ENCODE measurements around the gene KIF23. TPM values are rescaled to one million over a fixed set of nuclear protein-coding genes. Genes with fewer than 3 reads are reported as not detected.

The KIF23 gene
- total and polyA plus RNA-seq, 2 of the 4 experiments (the other 2 are of a cell fraction), result 37.7 to 56.1 TPM

DNA sequence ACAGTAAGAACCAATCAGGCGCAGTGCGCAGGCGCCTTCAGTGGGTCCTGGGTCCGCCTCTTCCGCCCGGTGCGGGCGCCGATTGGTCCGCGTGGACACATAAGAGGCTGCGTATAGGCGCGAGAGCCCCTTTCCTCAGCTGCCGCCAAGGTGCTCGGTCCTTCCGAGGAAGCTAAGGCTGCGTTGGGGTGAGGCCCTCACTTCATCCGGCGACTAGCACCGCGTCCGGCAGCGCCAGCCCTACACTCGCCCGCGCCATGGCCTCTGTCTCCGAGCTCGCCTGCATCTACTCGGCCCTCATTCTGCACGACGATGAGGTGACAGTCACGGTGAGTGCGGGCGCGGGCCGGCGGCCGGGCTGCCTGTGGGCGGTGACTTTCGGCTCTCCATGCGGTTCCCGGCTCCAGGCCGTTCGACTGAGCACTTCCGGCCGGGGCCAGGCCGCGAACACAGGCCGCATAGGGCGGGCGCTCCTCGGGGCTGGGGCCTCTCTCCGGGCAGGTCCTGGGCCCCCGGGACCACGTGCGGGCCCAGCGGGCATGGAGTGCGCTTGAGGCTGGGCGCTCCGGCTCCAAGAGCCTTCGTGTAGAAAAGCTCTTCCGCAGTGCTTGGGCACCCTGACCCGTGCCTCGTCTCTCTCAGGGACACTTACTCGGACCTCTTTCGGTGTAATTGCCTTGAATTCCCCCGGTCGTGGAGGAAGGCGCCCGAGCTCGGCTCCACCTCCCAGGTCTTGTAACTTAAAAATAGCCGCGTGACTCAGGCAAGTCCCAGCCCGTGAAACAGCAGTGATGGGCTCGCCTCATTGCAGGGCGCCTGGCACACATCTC lies 38.8 kb downstream of the KIF23 start, which contains the start of gene RPLP1 (continued):
- TF ChIP-seq SMC3 (IDR thresholded peaks at IDR 0.05; ENCODE audit: low read depth, low read length), result no peak
- peak; percentile 99 for TF ChIP-seq POLR2A (IDR thresholded peaks at IDR 0.05; ENCODE audit: low read depth, low read length)
- peak; percentile 61 for TF ChIP-seq MXI1 (IDR thresholded peaks at IDR 0.05; ENCODE audit: borderline replicate concordance, low read depth, low read length)

DNA sequence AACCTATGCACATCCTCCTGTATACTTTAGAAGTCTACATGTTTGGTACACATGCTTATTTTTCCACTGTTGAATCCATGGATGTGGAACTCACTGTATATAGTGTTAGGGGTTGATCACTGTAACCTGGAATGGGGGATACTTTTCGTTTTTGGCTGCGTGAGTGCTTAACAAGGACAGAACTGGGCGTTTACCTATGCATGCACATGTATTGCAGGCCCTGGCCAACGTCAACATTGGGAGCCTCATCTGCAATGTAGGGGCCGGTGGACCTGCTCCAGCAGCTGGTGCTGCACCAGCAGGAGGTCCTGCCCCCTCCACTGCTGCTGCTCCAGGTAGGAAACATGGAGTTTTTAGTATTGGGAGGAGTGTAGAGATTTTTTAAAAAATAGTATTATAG lies 40.8 kb downstream of the KIF23 start:
- CTCF ChIA-PET, result no interaction called here
- Histone ChIP-seq H3K4me2 (ENCODE audit: low read depth, low read length) (peak overlapping the region; percentile 43), H3K9me1 (ENCODE audit: insufficient read depth, low read length) (peaks cover 22% of the 10 kb centered on the region), H3K27me3 (ENCODE audit: control insufficient read depth, insufficient read depth, low read length) (no peaks in the 10 kb centered on the region), H4K91ac (ENCODE audit: insufficient read depth, low read depth, low read length) (no peak overlapping the region), H3K27ac (ENCODE audit: insufficient read depth, low read length) (no peak overlapping the region), H4K5ac (ENCODE audit: low read depth, low read length) (no peak overlapping the region), H2AFZ (replicated peaks; ENCODE audit: low read length, poor library complexity) (no peak overlapping the region), H3K18ac (ENCODE audit: low read depth, low read length) (no peak overlapping the region), H3K4me1 (ENCODE audit: control insufficient read depth, insufficient read depth, low read length) (peaks cover 15% of the 10 kb centered on the region), H3K9ac (ENCODE audit: low read depth, low read length) (no peak overlapping the region), H2BK120ac (ENCODE audit: low read depth, low read length) (no peak overlapping the region), H4K20me1 (ENCODE audit: insufficient read depth, low read length) (peaks cover 55% of the 10 kb centered on the region), H3K56ac (ENCODE audit: extremely low read depth, insufficient read depth, low read length) (no peak overlapping the region), H3K9me3 (ENCODE audit: control insufficient read depth, insufficient read depth, low read length) (no peaks in the 10 kb centered on the region), H3K23ac (ENCODE audit: low read depth, low read length) (peak overlapping the region; percentile 65; the same call in 1 of the 2 replicates), H2AK5ac (ENCODE audit: low read depth, low read length) (no peak overlapping the region), H2AK9ac (replicated peaks; ENCODE audit: low read depth, low read length, poor library complexity) (no peak overlapping the region), H3K4me3 (ENCODE audit: insufficient read depth, low read depth, low read length) (no peak overlapping the region), H2BK15ac (ENCODE audit: low read depth, low read length) (no peak overlapping the region), H3K36me3 (ENCODE audit: control insufficient read depth, insufficient read depth, low read length) (peaks cover 24% of the 10 kb centered on the region), H3K4ac (ENCODE audit: low read depth, low read length) (no peak overlapping the region), H4K8ac (ENCODE audit: low read depth in 2 of 2, low read length in 2 of 2) (no peak overlapping the region), H3K14ac (replicated peaks; ENCODE audit: low read depth, low read length) (no peak overlapping the region), H2BK20ac (ENCODE audit: low read depth, low read length) (no peak overlapping the region), H2BK5ac (ENCODE audit: low read depth, low read length, poor library complexity, severe bottlenecking) (no peak overlapping the region), H3K79me1 (ENCODE audit: low read depth in 1 of 2, low read length in 2 of 2) (peaks cover 5 to 60% of the 10 kb centered on the region in 2 experiments; a peak in 2 of 4 replicates)
- TF ChIP-seq ELK1 (IDR thresholded peaks at IDR 0.05; ENCODE audit: borderline replicate concordance, low read depth, low read length) (no peak), MAZ (IDR thresholded peaks at IDR 0.05; ENCODE audit: borderline replicate concordance, low read depth, low read length) (no peak), BHLHE40 (IDR thresholded peaks at IDR 0.05; ENCODE audit: low read depth, low read length) (no peak), RFX5 (IDR thresholded peaks at IDR 0.05; ENCODE audit: low read depth, low read length) (no peak), CEBPB (IDR thresholded peaks at IDR 0.05; ENCODE audit: low read depth, low read length) (no peak), MXI1 (IDR thresholded peaks at IDR 0.05; ENCODE audit: borderline replicate concordance, low read depth, low read length) (no peak), SMC3 (IDR thresholded peaks at IDR 0.05; ENCODE audit: low read depth, low read length) (no peak)
- TF ChIP-seq, protein P1, sequence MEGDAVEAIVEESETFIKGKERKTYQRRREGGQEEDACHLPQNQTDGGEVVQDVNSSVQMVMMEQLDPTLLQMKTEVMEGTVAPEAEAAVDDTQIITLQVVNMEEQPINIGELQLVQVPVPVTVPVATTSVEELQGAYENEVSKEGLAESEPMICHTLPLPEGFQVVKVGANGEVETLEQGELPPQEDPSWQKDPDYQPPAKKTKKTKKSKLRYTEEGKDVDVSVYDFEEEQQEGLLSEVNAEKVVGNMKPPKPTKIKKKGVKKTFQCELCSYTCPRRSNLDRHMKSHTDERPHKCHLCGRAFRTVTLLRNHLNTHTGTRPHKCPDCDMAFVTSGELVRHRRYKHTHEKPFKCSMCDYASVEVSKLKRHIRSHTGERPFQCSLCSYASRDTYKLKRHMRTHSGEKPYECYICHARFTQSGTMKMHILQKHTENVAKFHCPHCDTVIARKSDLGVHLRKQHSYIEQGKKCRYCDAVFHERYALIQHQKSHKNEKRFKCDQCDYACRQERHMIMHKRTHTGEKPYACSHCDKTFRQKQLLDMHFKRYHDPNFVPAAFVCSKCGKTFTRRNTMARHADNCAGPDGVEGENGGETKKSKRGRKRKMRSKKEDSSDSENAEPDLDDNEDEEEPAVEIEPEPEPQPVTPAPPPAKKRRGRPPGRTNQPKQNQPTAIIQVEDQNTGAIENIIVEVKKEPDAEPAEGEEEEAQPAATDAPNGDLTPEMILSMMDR (conservative IDR thresholded peaks at IDR 0.05; ENCODE audit: low read depth, low read length), result no peak
- DNase-seq (no peak), ATAC-seq (ENCODE audit: low read depth) (no peak)
- in situ Hi-C loops (cut with MboI; ENCODE audit: low sequenced_read_pairs) (no loop called here), dilution Hi-C loops (cut with HindIII; ENCODE audit: low sequenced_read_pairs, unreplicated experiment) (no loop called here), intact Hi-C loops (cut with micrococcal nuclease) (loop anchor here (10.0 kb wide), 1 partner anchor 290 kb away; the partner anchor contains the start of gene GLCE)
- POLR2A ChIA-PET (ENCODE audit: unreplicated experiment), result interaction anchor here (3.4 kb wide), 1 partner anchor 8 kb away, joined by 17 read pairs; no protein-coding TSS in a partner anchor
- BruUV-seq (replicated peaks), result no TSS peak
- WGBS, 2 experiments (ENCODE audit: extremely low coverage in 2 of 2, insufficient read length in 1 of 2), result 50% methylated on average over 2 of the region's 5 CpGs; no CpG with 5 or more reads in 1 of the 2 experiments

Data from IMR-90 (cell line).